ENCODE data around the gene FOXP1. TPM values are rescaled to one million over a fixed set of nuclear protein-coding genes. Genes with fewer than 3 reads are reported as not detected.

The FOXP1 gene
- polyA plus RNA-seq, 1 donor from 2014 or later: 5.6 TPM

- Histone ChIP-seq H3K9me3 (ENCODE audit: low read length) (no peaks in the 10 kb centered on the region), H3K4me2 (ENCODE audit: low read length) (peak overlapping the region; percentile 45), H3K27me3 (ENCODE audit: insufficient read depth, low read depth, low read length) (peaks cover 7% of the 10 kb centered on the region), H3F3A (ENCODE audit: insufficient read depth, low read length, poor library complexity, severe bottlenecking) (no peaks in the 10 kb centered on the region), H3K9me2 (ENCODE audit: insufficient read depth, low read length) (no peaks in the 10 kb centered on the region), H3K36me3 (ENCODE audit: insufficient read depth, low read length) (no peaks in the 10 kb centered on the region), H3K79me2 (replicated peaks; ENCODE audit: insufficient read depth, low read length) (peaks cover 24% of the 10 kb centered on the region), H2AFZ (ENCODE audit: low read depth, low read length) (no peak overlapping the region), H3K27ac (ENCODE audit: low read length) (peak overlapping the region; percentile 5), H3K9ac (ENCODE audit: low read length) (peak overlapping the region; percentile 53), H3K4me3 (ENCODE audit: low read length) (peak overlapping the region; percentile 69), H4K20me1 (ENCODE audit: insufficient read depth) (no peaks in the 10 kb centered on the region)
- TF ChIP-seq TAF1 (IDR thresholded peaks at IDR 0.05; ENCODE audit: low read depth) (no peak), SMC3 (conservative IDR thresholded peaks at IDR 0.05; ENCODE audit: poor library complexity) (no peak), EP300 (conservative IDR thresholded peaks at IDR 0.05; ENCODE audit: poor library complexity, severe bottlenecking) (no peak), CTCF (IDR thresholded peaks at IDR 0.05; ENCODE audit: poor library complexity, severe bottlenecking) (no peak), POLR2AphosphoS5 (IDR thresholded peaks at IDR 0.05) (no peak), MXI1 (conservative IDR thresholded peaks at IDR 0.05; ENCODE audit: poor library complexity, severe bottlenecking) (peak; percentile 38), RAD21 (conservative IDR thresholded peaks at IDR 0.05) (peak; percentile 49), EZH2 (IDR thresholded peaks at IDR 0.05; ENCODE audit: borderline replicate concordance, insufficient read depth, low read length, poor library complexity, severe bottlenecking) (no peak)
- TF ChIP-seq, protein P1, sequence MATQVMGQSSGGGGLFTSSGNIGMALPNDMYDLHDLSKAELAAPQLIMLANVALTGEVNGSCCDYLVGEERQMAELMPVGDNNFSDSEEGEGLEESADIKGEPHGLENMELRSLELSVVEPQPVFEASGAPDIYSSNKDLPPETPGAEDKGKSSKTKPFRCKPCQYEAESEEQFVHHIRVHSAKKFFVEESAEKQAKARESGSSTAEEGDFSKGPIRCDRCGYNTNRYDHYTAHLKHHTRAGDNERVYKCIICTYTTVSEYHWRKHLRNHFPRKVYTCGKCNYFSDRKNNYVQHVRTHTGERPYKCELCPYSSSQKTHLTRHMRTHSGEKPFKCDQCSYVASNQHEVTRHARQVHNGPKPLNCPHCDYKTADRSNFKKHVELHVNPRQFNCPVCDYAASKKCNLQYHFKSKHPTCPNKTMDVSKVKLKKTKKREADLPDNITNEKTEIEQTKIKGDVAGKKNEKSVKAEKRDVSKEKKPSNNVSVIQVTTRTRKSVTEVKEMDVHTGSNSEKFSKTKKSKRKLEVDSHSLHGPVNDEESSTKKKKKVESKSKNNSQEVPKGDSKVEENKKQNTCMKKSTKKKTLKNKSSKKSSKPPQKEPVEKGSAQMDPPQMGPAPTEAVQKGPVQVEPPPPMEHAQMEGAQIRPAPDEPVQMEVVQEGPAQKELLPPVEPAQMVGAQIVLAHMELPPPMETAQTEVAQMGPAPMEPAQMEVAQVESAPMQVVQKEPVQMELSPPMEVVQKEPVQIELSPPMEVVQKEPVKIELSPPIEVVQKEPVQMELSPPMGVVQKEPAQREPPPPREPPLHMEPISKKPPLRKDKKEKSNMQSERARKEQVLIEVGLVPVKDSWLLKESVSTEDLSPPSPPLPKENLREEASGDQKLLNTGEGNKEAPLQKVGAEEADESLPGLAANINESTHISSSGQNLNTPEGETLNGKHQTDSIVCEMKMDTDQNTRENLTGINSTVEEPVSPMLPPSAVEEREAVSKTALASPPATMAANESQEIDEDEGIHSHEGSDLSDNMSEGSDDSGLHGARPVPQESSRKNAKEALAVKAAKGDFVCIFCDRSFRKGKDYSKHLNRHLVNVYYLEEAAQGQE (IDR thresholded peaks at IDR 0.05; ENCODE audit: borderline replicate concordance): no peak
Observed at GRCh38 chr3:71064956-71065763, 518.4 kb downstream of the FOXP1 start.

GRCh38 chr3:71064291-71064955 is 519.1 kb downstream of the FOXP1 start:
- Histone ChIP-seq H3K27ac (ENCODE audit: low read length) (no peak overlapping the region), H3K4me3 (ENCODE audit: low read length) (peak overlapping the region; percentile 71), H3K9me2 (ENCODE audit: insufficient read depth, low read length) (no peaks in the 10 kb centered on the region), H4K20me1 (ENCODE audit: insufficient read depth) (no peaks in the 10 kb centered on the region), H3K79me2 (replicated peaks; ENCODE audit: insufficient read depth, low read length) (peaks cover 30% of the 10 kb centered on the region), H3K27me3 (ENCODE audit: insufficient read depth, low read depth, low read length) (peaks cover 7% of the 10 kb centered on the region), H3F3A (ENCODE audit: insufficient read depth, low read length, poor library complexity, severe bottlenecking) (no peaks in the 10 kb centered on the region), H3K9me3 (ENCODE audit: low read length) (no peaks in the 10 kb centered on the region), H3K9ac (ENCODE audit: low read length) (peak overlapping the region; percentile 51), H3K4me2 (ENCODE audit: low read length) (peak overlapping the region; percentile 88), H2AFZ (ENCODE audit: low read depth, low read length) (no peak overlapping the region), H3K36me3 (ENCODE audit: insufficient read depth, low read length) (no peaks in the 10 kb centered on the region)
- TF ChIP-seq MXI1 (conservative IDR thresholded peaks at IDR 0.05; ENCODE audit: poor library complexity, severe bottlenecking) (no peak), TAF1 (IDR thresholded peaks at IDR 0.05; ENCODE audit: low read depth) (no peak), CTCF (IDR thresholded peaks at IDR 0.05; ENCODE audit: poor library complexity, severe bottlenecking) (no peak), RAD21 (conservative IDR thresholded peaks at IDR 0.05) (no peak), EZH2 (IDR thresholded peaks at IDR 0.05; ENCODE audit: borderline replicate concordance, insufficient read depth, low read length, poor library complexity, severe bottlenecking) (no peak), POLR2AphosphoS5 (IDR thresholded peaks at IDR 0.05) (no peak)
- TF ChIP-seq, protein P1 (IDR thresholded peaks at IDR 0.05; ENCODE audit: borderline replicate concordance): no peak
